ENCODE results near the gene LCN12. TPM values are rescaled to one million over a fixed set of nuclear protein-coding genes. Genes with fewer than 3 reads are reported as not detected.

The LCN12 gene
- total and polyA plus RNA-seq, 4 donors: 0.71 to 3.3 (median 1.6) TPM; not detected in 1

DNA sequence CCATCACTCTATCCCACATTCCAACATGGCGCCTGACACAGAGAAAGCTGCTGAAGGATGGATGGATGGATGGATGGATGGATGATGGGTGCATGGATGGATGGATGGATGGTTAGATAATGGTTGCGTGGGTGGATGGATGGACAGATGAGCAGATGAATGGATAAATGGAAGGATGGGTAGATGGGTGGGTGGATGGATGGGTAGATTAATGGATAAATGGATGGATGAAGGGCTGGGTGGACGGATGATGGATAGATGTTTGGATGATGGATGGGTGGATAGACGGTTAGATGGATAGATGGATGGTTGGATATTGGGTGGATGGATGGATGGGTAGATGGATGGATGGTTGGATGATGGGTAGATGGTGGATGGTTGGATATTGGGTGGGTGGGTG, 4.5 kb downstream of the LCN12 start:
- Histone ChIP-seq H3K27me3 (ENCODE audit: control insufficient read depth in 1 of 2, insufficient read depth in 2 of 2, low read length in 1 of 2) (no peaks in the 10 kb centered on the region), H3K4me3 (ENCODE audit: low read length in 2 of 2) (no peak overlapping the region), H3K4me1 (ENCODE audit: control insufficient read depth in 1 of 2, insufficient read depth in 2 of 2, low read length in 2 of 2) (no peaks in the 10 kb centered on the region), H3K9me3 (ENCODE audit: control insufficient read depth, low read length) (no peaks in the 10 kb centered on the region), H3K27ac (ENCODE audit: low read depth in 1 of 2, low read length in 2 of 2) (no peak overlapping the region), H3K36me3 (ENCODE audit: control insufficient read depth in 1 of 2, insufficient read depth in 2 of 2, low read length in 1 of 2) (no peaks in the 10 kb centered on the region)
- intact Hi-C loops (cut with DNase I): no loop called here
- WGBS, 2 donors: 96 to 100% methylated on average over 4 of the region's 4 CpGs
- no peak for DNase-seq
- ATAC-seq (ENCODE audit: low FRiP score): no peak

DNA sequence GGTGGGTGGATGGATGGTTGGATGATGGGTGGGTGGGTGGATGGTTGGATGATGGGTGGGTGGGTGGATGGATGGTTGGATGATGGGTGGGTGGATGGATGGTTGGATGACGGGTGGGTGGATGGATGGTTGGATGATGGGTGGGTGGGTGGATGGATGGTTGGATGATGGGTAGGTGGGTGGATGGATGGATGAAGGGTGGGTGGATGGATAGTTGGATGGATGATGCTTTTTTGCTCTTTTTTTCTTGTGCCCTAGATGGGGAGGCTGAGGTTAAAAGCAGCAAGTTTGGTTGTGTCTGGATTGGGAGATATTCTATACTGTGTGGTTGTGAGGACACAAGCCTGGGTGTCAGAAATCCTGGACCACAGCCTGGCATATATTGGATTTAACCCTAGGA, 5.4 kb downstream of the LCN12 start:
- no peak overlapping the region for H3K27ac ChIP-seq (ENCODE audit: low read depth in 1 of 2, low read length in 2 of 2)
- H3K4me1 ChIP-seq (ENCODE audit: control insufficient read depth in 1 of 2, insufficient read depth in 2 of 2, low read length in 2 of 2): no peaks in the 10 kb centered on the region
- no peaks in the 10 kb centered on the region for H3K9me3 ChIP-seq (ENCODE audit: control insufficient read depth, low read length)
- no peaks in the 10 kb centered on the region for H3K27me3 ChIP-seq (ENCODE audit: control insufficient read depth in 1 of 2, insufficient read depth in 2 of 2, low read length in 1 of 2)
- H3K36me3 ChIP-seq (ENCODE audit: control insufficient read depth in 1 of 2, insufficient read depth in 2 of 2, low read length in 1 of 2): no peaks in the 10 kb centered on the region
- 100% methylated on average over 1 of the region's 1 CpG for WGBS, 2 donors
- H3K4me3 ChIP-seq (ENCODE audit: low read length in 2 of 2): no peak overlapping the region
- DNase-seq: no peak
- ATAC-seq (ENCODE audit: low FRiP score): no peak
- intact Hi-C loops (cut with DNase I): no loop called here

DNA sequence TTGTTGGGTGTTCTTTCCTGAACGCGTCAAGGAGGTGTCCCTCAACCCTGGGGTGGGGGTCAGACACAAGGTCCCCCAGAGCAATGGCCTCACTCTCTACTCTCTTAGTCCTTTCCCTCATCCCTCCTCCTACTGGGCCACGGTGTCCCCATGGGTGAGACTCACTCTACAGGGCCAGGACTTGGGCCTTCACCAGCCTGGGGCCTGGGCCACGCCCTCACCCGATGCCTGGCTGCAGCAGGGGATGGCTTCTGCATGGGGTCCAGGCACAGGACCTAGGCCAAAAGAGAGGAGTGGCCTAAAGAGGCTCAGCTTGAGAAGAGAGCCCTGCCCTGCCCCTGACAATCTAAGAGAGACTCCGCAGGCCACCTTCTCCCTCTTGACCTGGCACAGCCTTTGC, 5.8 kb downstream of the LCN12 start:
- H3K27me3 ChIP-seq (ENCODE audit: control insufficient read depth in 1 of 2, insufficient read depth in 2 of 2, low read length in 1 of 2): no peaks in the 10 kb centered on the region
- no peak overlapping the region for H3K4me3 ChIP-seq (ENCODE audit: low read length in 2 of 2)
- H3K9me3 ChIP-seq (ENCODE audit: control insufficient read depth, low read length): no peaks in the 10 kb centered on the region
- no peak overlapping the region for H3K27ac ChIP-seq (ENCODE audit: low read depth in 1 of 2, low read length in 2 of 2)
- 92 to 95% methylated on average over 6 of the region's 6 CpGs for WGBS, 2 donors
- DNase-seq: no peak
- no peak for ATAC-seq (ENCODE audit: low FRiP score)
- no peaks in the 10 kb centered on the region for H3K36me3 ChIP-seq (ENCODE audit: control insufficient read depth in 1 of 2, insufficient read depth in 2 of 2, low read length in 1 of 2)
- no peaks in the 10 kb centered on the region for H3K4me1 ChIP-seq (ENCODE audit: control insufficient read depth in 1 of 2, insufficient read depth in 2 of 2, low read length in 2 of 2)
- intact Hi-C loops (cut with DNase I): no loop called here

DNA sequence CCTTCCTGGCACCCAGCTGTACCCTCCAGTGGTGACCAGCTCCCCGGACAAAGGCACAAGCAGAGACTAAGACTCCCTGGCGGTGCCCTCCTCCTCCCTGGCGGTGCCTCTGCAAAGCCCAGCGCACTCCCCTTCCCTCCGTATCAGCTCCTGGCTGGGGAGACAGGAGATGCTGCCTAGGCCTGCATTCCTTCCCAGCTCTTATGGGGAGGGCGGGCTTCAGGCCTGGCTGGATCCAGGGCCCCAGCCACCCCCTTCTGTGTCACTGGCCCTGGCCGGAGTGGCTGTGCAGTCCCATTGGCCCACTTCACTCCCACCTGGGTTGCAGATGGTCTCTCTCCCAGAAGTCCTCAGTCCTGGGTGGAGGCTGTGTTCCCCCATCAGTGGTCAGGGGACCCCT, 6.4 kb downstream of the LCN12 start:
- Histone ChIP-seq H3K27ac (ENCODE audit: low read depth in 1 of 2, low read length in 2 of 2) (no peak overlapping the region), H3K4me1 (ENCODE audit: control insufficient read depth in 1 of 2, insufficient read depth in 2 of 2, low read length in 2 of 2) (no peaks in the 10 kb centered on the region), H3K4me3 (ENCODE audit: low read length in 2 of 2) (no peak overlapping the region), H3K27me3 (ENCODE audit: control insufficient read depth in 1 of 2, insufficient read depth in 2 of 2, low read length in 1 of 2) (no peaks in the 10 kb centered on the region), H3K36me3 (ENCODE audit: control insufficient read depth in 1 of 2, insufficient read depth in 2 of 2, low read length in 1 of 2) (no peaks in the 10 kb centered on the region), H3K9me3 (ENCODE audit: control insufficient read depth, low read length) (no peaks in the 10 kb centered on the region)
- DNase-seq (no peak), ATAC-seq (ENCODE audit: low FRiP score) (no peak)
- 90 to 98% methylated on average over 7 of the region's 7 CpGs for WGBS, 2 donors
- intact Hi-C loops (cut with DNase I): no loop called here

DNA sequence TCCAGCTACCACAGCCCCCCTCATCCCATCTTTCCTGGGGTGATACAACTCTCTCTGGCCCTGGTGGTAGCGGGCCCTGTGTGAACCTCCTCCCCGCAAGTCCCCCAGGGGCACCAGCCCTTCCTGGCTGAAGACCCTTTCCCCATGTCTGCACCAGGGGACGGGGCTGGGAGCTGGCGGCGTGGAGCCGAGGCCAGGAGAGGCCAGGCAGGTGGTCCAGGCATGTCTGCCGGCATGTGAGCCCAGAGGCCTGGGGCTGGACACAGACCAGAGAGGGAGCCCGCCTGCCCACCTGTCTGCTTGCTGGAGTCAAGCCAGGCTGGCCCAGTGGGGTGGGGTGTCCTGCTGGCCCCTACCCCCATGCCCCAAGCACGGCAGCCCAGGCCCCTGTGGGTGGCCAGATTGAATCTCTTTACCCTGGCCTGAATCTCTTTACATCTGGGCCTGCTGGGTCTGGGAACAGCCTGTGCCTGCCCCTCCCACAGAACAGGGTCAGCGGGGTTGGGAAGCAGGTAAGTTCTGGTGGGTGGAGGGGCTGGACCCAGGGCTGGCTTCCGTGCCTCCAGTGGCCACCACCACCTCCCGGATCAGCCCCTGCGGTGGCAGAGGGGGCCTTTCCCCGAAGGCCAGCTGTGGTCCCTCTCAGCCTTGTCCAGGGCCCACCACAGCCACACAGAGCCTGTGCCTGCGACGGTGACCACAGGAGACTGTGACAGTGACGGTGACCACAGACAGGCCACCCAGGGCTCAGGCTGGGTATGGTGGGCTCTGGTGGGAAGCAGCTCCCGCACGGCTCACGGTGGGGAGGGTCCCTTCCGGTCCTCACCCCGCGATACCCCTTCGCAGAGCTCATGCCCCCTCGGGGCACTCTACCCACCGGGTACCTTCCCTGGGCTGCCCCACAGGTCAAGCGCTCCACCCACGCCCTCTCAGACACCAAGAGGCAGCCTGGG, 7.1 kb downstream of the LCN12 start:
- DNase-seq (no peak), ATAC-seq (ENCODE audit: low FRiP score) (no peak)
- Histone ChIP-seq H3K9me3 (ENCODE audit: control insufficient read depth, low read length) (no peaks in the 10 kb centered on the region), H3K27me3 (ENCODE audit: control insufficient read depth in 1 of 2, insufficient read depth in 2 of 2, low read length in 1 of 2) (no peaks in the 10 kb centered on the region), H3K36me3 (ENCODE audit: control insufficient read depth in 1 of 2, insufficient read depth in 2 of 2, low read length in 1 of 2) (no peaks in the 10 kb centered on the region), H3K4me1 (ENCODE audit: control insufficient read depth in 1 of 2, insufficient read depth in 2 of 2, low read length in 2 of 2) (no peaks in the 10 kb centered on the region), H3K4me3 (ENCODE audit: low read length in 2 of 2) (no peak overlapping the region), H3K27ac (ENCODE audit: low read depth in 1 of 2, low read length in 2 of 2) (no peak overlapping the region)
- 93 to 94% methylated on average over 27 to 28 of the region's 28 CpGs for WGBS, 2 donors
- intact Hi-C loops (cut with DNase I): no loop called here

DNA sequence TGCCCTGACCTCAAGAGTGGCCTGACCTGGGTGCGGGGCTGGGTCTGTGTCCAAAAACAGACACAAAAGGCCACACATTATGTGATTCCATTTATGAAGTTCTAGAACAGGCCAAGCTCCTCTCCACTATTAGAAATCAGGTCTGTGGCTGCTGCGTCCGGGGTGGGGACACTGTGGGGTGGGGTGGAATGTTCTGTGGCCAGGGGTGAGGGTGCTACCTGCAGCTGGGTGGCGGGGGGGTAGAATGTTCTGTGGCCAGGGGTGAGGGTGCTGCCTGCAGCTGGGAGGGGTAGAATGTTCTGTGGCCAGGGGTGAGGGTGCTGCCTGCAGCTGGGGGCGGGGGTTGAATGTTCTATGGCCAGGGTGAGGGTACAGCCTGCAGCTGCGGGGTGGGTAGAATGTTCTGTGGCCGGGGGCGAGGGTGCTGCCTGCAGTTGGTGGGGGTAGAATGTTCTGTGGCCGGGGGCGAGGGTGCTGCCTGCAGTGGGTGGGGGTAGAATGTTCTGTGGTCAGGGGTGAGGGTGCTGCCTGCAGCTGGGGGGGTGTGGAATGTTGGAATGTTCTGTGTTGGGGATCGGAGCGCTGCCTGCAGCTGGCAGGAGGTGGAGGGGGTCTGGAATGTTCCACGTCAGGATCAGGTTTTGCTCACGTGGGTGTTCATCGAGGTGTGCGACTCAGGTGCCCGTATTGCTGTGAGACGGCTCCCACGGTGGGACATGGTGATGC, 8.3 kb downstream of the LCN12 start:
- no peaks in the 10 kb centered on the region for H3K4me1 ChIP-seq (ENCODE audit: control insufficient read depth in 1 of 2, insufficient read depth in 2 of 2, low read length in 2 of 2)
- DNase-seq: no peak
- 84 to 87% methylated on average over 19 of the region's 19 CpGs for WGBS, 2 donors

DNA sequence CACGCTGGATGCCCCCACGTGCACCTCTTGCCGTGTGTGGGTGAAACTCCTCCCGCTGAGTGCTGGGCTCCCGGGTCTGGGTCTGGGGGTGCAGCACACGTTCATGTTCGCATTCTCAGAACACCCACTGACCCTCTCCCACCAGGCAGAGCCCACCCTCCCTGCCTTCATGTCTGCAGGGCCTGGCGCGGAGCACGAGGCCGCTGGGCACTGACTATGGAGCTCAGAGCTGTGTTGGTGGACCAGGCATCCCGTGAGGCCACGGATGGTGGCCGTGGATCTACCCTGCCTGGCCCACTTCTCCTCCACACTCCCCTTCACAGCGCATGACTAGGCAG, 8.8 kb downstream of the LCN12 start:
- intact Hi-C loops (cut with DNase I): no loop called here
- Histone ChIP-seq H3K9me3 (ENCODE audit: control insufficient read depth, low read length) (no peaks in the 10 kb centered on the region), H3K27ac (ENCODE audit: low read depth in 1 of 2, low read length in 2 of 2) (no peak overlapping the region), H3K36me3 (ENCODE audit: control insufficient read depth in 1 of 2, insufficient read depth in 2 of 2, low read length in 1 of 2) (no peaks in the 10 kb centered on the region), H3K4me3 (ENCODE audit: low read length in 2 of 2) (no peak overlapping the region), H3K27me3 (ENCODE audit: control insufficient read depth in 1 of 2, insufficient read depth in 2 of 2, low read length in 1 of 2) (no peaks in the 10 kb centered on the region), H3K4me1 (ENCODE audit: control insufficient read depth in 1 of 2, insufficient read depth in 2 of 2, low read length in 2 of 2) (no peaks in the 10 kb centered on the region)
- WGBS, 2 donors: 69 to 73% methylated on average over 15 of the region's 15 CpGs
- DNase-seq (no peak), ATAC-seq (ENCODE audit: low FRiP score) (no peak)

More for the DNA sequence above, 8.3 kb downstream of the LCN12 start:
- Histone ChIP-seq H3K9me3 (ENCODE audit: control insufficient read depth, low read length) (no peaks in the 10 kb centered on the region), H3K27me3 (ENCODE audit: control insufficient read depth in 1 of 2, insufficient read depth in 2 of 2, low read length in 1 of 2) (no peaks in the 10 kb centered on the region), H3K4me3 (ENCODE audit: low read length in 2 of 2) (no peak overlapping the region), H3K36me3 (ENCODE audit: control insufficient read depth in 1 of 2, insufficient read depth in 2 of 2, low read length in 1 of 2) (no peaks in the 10 kb centered on the region), H3K27ac (ENCODE audit: low read depth in 1 of 2, low read length in 2 of 2) (no peak overlapping the region)
- intact Hi-C loops (cut with DNase I): no loop called here
- ATAC-seq (ENCODE audit: low FRiP score): no peak

DNA sequence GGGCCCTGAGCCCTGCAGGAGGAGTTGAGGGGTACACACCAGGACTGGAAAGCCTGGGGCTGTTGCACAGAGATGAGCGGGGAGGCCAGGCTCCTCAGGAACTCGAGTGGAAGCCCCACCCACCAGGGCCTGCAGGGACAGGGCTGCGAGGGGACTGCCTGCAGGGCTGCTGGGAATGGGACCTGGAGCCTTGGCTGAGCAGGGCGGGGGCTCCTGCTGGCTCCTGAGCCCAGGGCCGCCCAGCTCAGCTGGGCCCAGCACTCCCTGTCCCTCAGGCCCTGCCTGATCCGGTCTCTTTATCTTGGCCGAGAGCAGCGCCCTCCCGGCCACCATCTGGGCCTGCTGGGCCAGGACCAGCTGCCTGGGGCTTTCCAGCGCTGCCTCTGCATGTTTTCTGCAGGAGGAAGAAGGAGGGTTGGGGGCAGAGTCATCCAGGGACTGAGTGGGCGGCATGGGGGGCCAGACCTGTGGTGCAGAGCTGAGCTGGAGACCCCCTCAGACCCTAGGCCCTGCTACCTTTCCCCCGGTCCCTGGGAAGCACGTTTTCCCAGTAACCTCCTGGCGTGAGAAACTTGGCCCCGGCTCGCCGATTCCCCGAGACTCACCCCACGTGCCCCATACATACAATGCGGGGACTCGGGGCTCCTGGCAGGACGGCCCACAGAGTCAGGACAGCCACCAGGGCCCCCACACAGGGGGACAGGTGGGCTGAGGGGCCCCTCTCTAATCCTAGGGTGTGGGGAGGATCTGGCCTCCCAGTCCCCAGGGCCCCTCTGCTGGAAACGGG, 9.4 kb downstream of the LCN12 start:
- ATAC-seq (ENCODE audit: low FRiP score) (peak; percentile 80), DNase-seq (peak in 1 of 2 donors; percentile 81)
- H3K9me3 ChIP-seq (ENCODE audit: control insufficient read depth, low read length): no peaks in the 10 kb centered on the region
- no peaks in the 10 kb centered on the region for H3K27me3 ChIP-seq (ENCODE audit: control insufficient read depth in 1 of 2, insufficient read depth in 2 of 2, low read length in 1 of 2)
- no peaks in the 10 kb centered on the region for H3K4me1 ChIP-seq (ENCODE audit: control insufficient read depth in 1 of 2, insufficient read depth in 2 of 2, low read length in 2 of 2)
- H3K27ac ChIP-seq (ENCODE audit: low read depth in 1 of 2, low read length in 2 of 2): no peak overlapping the region
- no peaks in the 10 kb centered on the region for H3K36me3 ChIP-seq (ENCODE audit: control insufficient read depth in 1 of 2, insufficient read depth in 2 of 2, low read length in 1 of 2)
- WGBS, 2 donors: 6 to 12% methylated on average over 21 to 23 of the region's 23 CpGs
- intact Hi-C loops (cut with DNase I): no loop called here
- H3K4me3 ChIP-seq (ENCODE audit: low read length in 2 of 2): no peak overlapping the region

All from aorta (tissue), 5 donors.